HG03575 (cell line): Measurements from ENCODE around the gene IRF2BPL.

Source experiments
- ATAC-seq: cut with Tn5 transposase; IDR thresholded peaks from one replicate; pipeline ENCODE4 v1.9.1; 2021; ENCODE audit not compliant: unreplicated experiment, insufficient number of reproducible peaks, low FRiP score; ENCODE audit errors: extremely low read depth

IRF2BPL gene

GRCh38 chr14:77055981-77056380, 27.5 kb upstream of the IRF2BPL start:
- ATAC-seq = no peak

- no peak for ATAC-seq
Observed at GRCh38 chr14:77055306-77055705, 26.8 kb upstream of the IRF2BPL start.

GRCh38 chr14:77053046-77053841, 24.7 kb upstream of the IRF2BPL start:
- no peak for ATAC-seq

GRCh38 chr14:77052281-77053044, 24.0 kb upstream of the IRF2BPL start:
- ATAC-seq = no peak

GRCh38 chr14:77051116-77051515, 22.6 kb upstream of the IRF2BPL start:
- no peak for ATAC-seq

GRCh38 chr14:77046721-77047120, 18.2 kb upstream of the IRF2BPL start:
- ATAC-seq = no peak

GRCh38 chr14:77045238-77046162, 17.0 kb upstream of the IRF2BPL start:
- no peak for ATAC-seq

GRCh38 chr14:77044783-77045237, 16.3 kb upstream of the IRF2BPL start:
- no peak for ATAC-seq

GRCh38 chr14:77043984-77044485, 15.5 kb upstream of the IRF2BPL start:
- ATAC-seq = no peak

GRCh38 chr14:77043177-77043983, 14.9 kb upstream of the IRF2BPL start:
- ATAC-seq = no peak

- no peak for ATAC-seq
Observed at GRCh38 chr14:77041881-77042545, 13.5 kb upstream of the IRF2BPL start.

GRCh38 chr14:77040741-77041653, 12.5 kb upstream of the IRF2BPL start:
- ATAC-seq = no peak

GRCh38 chr14:77040059-77040740, 11.7 kb upstream of the IRF2BPL start:
- no peak for ATAC-seq

- no peak for ATAC-seq
Observed at GRCh38 chr14:77039285-77040058, 11.0 kb upstream of the IRF2BPL start.

- no peak for ATAC-seq
Observed at GRCh38 chr14:77037938-77038568, 9.5 kb upstream of the IRF2BPL start.
